HEK293T (cell line): ENCODE measurements around the gene TMPRSS11D.

Source experiments
- CTCF ChIA-PET: fragments of 350-600 bp; formaldehyde crosslinking; extraction: SDS; loops from one replicate; lab custom pipeline; 2021; ENCODE audit warnings: antibody characterized with exemption, inconsistent platforms; lab: Yijun Ruan, JAX
- POLR2A ChIA-PET: fragments of 350-600 bp; formaldehyde crosslinking; extraction: SDS; loops from one replicate; lab custom pipeline; 2020; ENCODE audit warnings: antibody characterized with exemption, inconsistent platforms; lab: Yijun Ruan, JAX
- DNase-seq: peaks from one replicate; pipeline ENCODE4 v3.0.0; 2012; ENCODE audit warnings: mixed read lengths; ENCODE audit errors: extremely low spot score
- ARNT ChIP-seq: fragments of 450-650 bp; IDR thresholded peaks from 2 replicates; pipeline ENCODE4 v1.6.1; 2017; ENCODE audit warnings: mild to moderate bottlenecking
- BHLHE40 ChIP-seq: fragments of 450-650 bp; IDR thresholded peaks from 2 replicates; pipeline ENCODE4 v1.6.1; 2016; ENCODE audit warnings: mild to moderate bottlenecking, moderate library complexity, borderline replicate concordance
- CTBP1 ChIP-seq: fragments of 450-650 bp; IDR thresholded peaks from 2 replicates; pipeline ENCODE4 v1.6.1; 2016; ENCODE audit warnings: borderline replicate concordance
- ELF4 ChIP-seq: fragments of 450-650 bp; IDR thresholded peaks from 2 replicates; pipeline ENCODE4 v1.6.1; 2017; ENCODE audit warnings: antibody characterized with exemption
- FOXA1 ChIP-seq: fragments of 450-650 bp; IDR thresholded peaks from 2 replicates; pipeline ENCODE4 v1.6.1; 2016; ENCODE audit warnings: mild to moderate bottlenecking
- FOXK2 ChIP-seq: fragments of 450-650 bp; IDR thresholded peaks from 2 replicates; pipeline ENCODE4 v1.6.1; 2016; ENCODE audit warnings: mild to moderate bottlenecking
- FOXM1 ChIP-seq: fragments of 450-650 bp; IDR thresholded peaks from 2 replicates; pipeline ENCODE4 v1.6.1; 2017; ENCODE audit warnings: mild to moderate bottlenecking, borderline replicate concordance
- HDGF ChIP-seq: fragments of 450-650 bp; IDR thresholded peaks from 2 replicates; pipeline ENCODE4 v1.6.1; 2017; ENCODE audit warnings: antibody characterized with exemption, borderline replicate concordance
- L3MBTL2 ChIP-seq: fragments of 450-650 bp; conservative IDR thresholded peaks from 2 replicates; pipeline ENCODE4 v1.6.1; 2016; ENCODE audit warnings: mild to moderate bottlenecking
- LEF1 ChIP-seq: fragments of 450-650 bp; IDR thresholded peaks from 2 replicates; pipeline ENCODE4 v1.6.1; 2017; ENCODE audit warnings: mild to moderate bottlenecking, borderline replicate concordance
- NFRKB ChIP-seq: fragments of 450-650 bp; IDR thresholded peaks from 2 replicates; pipeline ENCODE4 v1.6.1; 2016; ENCODE audit warnings: mild to moderate bottlenecking, moderate library complexity
- SP1 ChIP-seq: fragments of 450-650 bp; IDR thresholded peaks from 2 replicates; pipeline ENCODE4 v1.6.1; 2017
- SUZ12 ChIP-seq: fragments of 450-650 bp; IDR thresholded peaks from 2 replicates; pipeline ENCODE4 v1.6.1; 2016; ENCODE audit warnings: mild to moderate bottlenecking
- TARDBP ChIP-seq: fragments of 450-650 bp; IDR thresholded peaks from 2 replicates; pipeline ENCODE4 v1.6.1; 2016
- ZNF384 ChIP-seq: fragments of 450-650 bp; IDR thresholded peaks from 2 replicates; pipeline ENCODE4 v1.6.1; 2016
- TF ChIP-seq, protein P1 (sequence below): fragments of 450-650 bp; IDR thresholded peaks from 2 replicates; pipeline ENCODE4 v1.6.1; 2016

Gene TMPRSS11D

GRCh38 chr4:67810011-67810410, 73.8 kb downstream of the TMPRSS11D start:
- TF ChIP-seq ARNT, result no peak
- no peak for TF ChIP-seq SP1
- TF ChIP-seq FOXM1, result no peak
- DNase-seq, result no peak
- ChIA-PET CTCF (no interaction called here), POLR2A (no interaction called here)

GRCh38 chr4:67809502-67809901, 74.3 kb downstream of the TMPRSS11D start:
- ChIA-PET POLR2A (no interaction called here), CTCF (no interaction called here)
- TF ChIP-seq FOXM1, result no peak
- TF ChIP-seq SUZ12, result no peak
- TF ChIP-seq CTBP1, result no peak
- no peak for TF ChIP-seq LEF1
- TF ChIP-seq NFRKB, result no peak
- TF ChIP-seq ZNF384, result no peak
- no peak for TF ChIP-seq BHLHE40
- no peak for TF ChIP-seq ELF4
- TF ChIP-seq HDGF, result no peak
- TF ChIP-seq, protein P1, sequence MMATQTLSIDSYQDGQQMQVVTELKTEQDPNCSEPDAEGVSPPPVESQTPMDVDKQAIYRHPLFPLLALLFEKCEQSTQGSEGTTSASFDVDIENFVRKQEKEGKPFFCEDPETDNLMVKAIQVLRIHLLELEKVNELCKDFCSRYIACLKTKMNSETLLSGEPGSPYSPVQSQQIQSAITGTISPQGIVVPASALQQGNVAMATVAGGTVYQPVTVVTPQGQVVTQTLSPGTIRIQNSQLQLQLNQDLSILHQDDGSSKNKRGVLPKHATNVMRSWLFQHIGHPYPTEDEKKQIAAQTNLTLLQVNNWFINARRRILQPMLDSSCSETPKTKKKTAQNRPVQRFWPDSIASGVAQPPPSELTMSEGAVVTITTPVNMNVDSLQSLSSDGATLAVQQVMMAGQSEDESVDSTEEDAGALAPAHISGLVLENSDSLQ, result no peak
- TF ChIP-seq SP1, result no peak
- no peak for TF ChIP-seq FOXA1
- TF ChIP-seq ARNT, result no peak
- no peak for TF ChIP-seq L3MBTL2
- TF ChIP-seq TARDBP, result no peak
- TF ChIP-seq FOXK2, result no peak
- DNase-seq, result no peak

DNA sequence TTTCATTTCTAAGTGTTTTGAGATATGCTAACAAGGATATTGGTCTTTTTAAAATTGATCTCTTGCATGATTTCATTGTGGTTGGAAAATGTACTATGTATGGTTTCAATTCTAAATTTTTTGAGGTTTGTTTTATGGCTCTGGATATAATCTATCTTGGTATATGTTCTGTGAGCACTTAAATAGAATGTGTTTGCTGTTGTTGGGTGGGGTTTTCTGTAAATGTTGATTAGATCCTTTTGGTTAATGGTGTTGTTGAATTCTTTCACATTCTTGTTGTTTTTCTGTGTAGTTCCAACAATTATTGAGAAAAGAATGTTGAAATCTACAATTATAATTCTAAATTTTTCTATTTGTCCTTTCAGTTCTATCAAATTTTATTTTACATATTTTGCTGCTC, 87.0 kb downstream of the TMPRSS11D start:
- no peak for TF ChIP-seq NFRKB
- TF ChIP-seq L3MBTL2, result no peak
- TF ChIP-seq SP1, result no peak
- TF ChIP-seq FOXA1, result no peak
- no peak for TF ChIP-seq ELF4
- no peak for TF ChIP-seq TARDBP
- TF ChIP-seq ARNT, result no peak
- ChIA-PET POLR2A (no interaction called here), CTCF (no interaction called here)
- no peak for DNase-seq

GRCh38 chr4:67790721-67791120, 93.1 kb downstream of the TMPRSS11D start:
- TF ChIP-seq SP1, result no peak
- TF ChIP-seq CTBP1, result no peak
- no peak for TF ChIP-seq LEF1
- no peak for TF ChIP-seq ARNT
- TF ChIP-seq FOXM1, result no peak
- TF ChIP-seq ZNF384, result no peak
- ChIA-PET POLR2A (no interaction called here), CTCF (no interaction called here)
- DNase-seq, result no peak

DNA sequence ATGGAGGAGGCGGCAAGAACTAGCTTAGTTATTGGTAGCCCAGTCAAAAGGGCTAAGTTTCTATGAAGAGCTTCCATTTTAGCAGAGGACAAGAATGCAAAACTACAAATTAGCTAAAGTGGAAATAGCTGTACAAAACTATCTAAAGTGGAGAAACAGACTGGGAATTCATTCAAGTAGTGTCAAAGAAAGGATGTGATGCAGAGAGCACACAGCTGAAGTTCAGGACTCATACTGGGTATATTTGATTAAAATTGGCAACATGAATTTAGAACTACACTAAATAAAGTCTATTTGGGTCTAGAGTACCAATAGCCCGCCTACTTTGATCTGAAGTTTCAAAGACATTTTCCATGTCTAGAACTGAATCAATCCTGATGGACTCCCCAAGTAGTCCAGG, 96.5 kb downstream of the TMPRSS11D start:
- TF ChIP-seq FOXK2, result no peak
- no peak for TF ChIP-seq FOXM1
- TF ChIP-seq SP1, result no peak
- TF ChIP-seq TARDBP, result no peak
- TF ChIP-seq ZNF384, result no peak
- no peak for TF ChIP-seq ARNT
- TF ChIP-seq HDGF, result no peak
- TF ChIP-seq CTBP1, result no peak
- TF ChIP-seq, protein P1, result no peak
- no peak for DNase-seq
- CTCF ChIA-PET, result no interaction called here
- POLR2A ChIA-PET, result no interaction called here

DNA sequence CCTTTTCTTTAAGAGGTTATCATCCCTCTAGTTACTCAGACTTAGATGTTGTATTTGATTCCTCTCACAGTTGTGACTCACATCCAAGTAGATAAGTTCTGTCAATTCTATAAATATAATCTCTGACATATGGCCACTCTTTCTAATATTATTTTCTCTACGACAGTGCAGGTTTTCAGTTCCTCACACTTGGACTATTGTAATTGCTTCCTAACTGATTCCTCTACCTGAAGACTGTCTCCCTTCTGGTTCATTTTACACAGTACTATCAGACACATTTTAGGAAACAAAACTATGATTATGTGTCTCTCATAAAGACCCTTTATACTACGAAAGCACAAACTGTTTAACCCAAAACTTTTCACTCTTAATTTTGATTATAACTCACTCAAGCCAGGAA, 98.3 kb downstream of the TMPRSS11D start:
- ChIA-PET POLR2A (no interaction called here), CTCF (no interaction called here)
- TF ChIP-seq, protein P1, result no peak
- TF ChIP-seq ZNF384 (no peak), CTBP1 (no peak), BHLHE40 (no peak), FOXA1 (no peak), SP1 (no peak), LEF1 (no peak), HDGF (no peak), FOXK2 (no peak), ARNT (no peak), FOXM1 (no peak), TARDBP (no peak), L3MBTL2 (no peak), SUZ12 (no peak), NFRKB (no peak), ELF4 (no peak)
- DNase-seq, result no peak

GRCh38 chr4:67779631-67780030, 104.2 kb downstream of the TMPRSS11D start:
- DNase-seq, result no peak
- ChIA-PET POLR2A (no interaction called here), CTCF (no interaction called here)
- TF ChIP-seq SUZ12 (no peak), FOXA1 (no peak), FOXM1 (no peak), CTBP1 (no peak), BHLHE40 (no peak), LEF1 (no peak), HDGF (no peak), L3MBTL2 (no peak)
- TF ChIP-seq, protein P1, result no peak
